GM12801 (cell line): ENCODE results near the gene SLC22A23.

ENCODE experiments used
- CTCF ChIP-seq: IDR thresholded peaks from one replicate; pipeline ENCODE4 v1.5.1; 2011; ENCODE audit warnings: control low read depth; ENCODE audit not compliant: insufficient read length; ENCODE audit errors: extremely low read depth

The SLC22A23 gene

DNA sequence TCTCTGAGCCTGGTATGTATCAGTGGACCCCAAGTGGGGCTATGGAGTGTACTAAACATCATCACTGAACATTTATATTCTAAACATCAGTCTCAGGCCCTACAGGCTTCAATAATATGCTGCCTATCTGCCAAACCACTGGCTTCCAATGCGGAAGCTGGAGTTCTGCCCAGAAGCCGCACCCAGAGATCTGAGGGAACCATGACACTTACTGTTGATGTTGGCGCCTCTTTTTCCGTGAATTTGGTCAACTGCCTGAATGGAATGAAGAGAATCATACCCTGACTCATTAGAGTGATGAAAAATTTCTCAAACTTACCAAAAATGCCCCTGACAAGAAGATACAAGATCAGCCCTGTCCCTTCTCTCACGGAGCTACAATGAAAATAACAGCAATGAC, 66.2 kb downstream of the SLC22A23 start:
- no peak for TF ChIP-seq CTCF

DNA sequence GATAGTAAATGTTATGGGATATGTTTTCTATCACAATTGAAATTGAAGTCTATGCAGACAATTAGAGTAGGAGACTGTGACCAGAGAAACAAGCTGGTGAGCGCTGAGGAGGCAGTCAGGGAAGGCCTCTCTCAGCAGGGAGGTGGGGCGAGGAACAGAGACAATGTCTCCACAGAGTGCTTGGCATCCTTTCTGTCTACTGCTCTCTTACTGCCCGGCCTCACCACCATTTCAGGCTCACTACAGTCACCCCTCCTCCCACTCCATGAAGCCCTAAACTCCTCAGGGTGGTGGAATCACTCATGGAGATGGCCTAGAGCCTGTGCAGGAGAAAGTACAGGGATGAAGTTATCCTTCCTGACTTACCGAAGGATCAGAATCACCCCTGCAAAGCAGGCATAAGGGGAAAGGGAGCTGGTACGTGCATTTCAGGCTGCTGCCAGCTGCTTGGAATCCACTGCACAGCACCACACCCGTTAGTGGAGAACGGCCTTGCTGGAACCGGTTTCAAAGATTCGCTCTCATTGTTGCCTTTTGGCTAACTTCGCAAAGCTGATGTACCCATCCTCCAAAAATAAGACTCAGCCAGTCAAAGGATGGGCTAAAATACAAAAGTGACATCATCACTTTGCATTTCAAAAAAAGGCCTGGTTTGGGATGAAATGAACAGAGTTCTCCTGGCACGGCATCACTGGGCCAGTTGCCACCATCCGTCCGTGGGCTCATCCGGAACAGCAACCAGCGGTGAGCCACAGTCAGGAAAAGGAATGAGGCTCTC, 67.3 kb downstream of the SLC22A23 start:
- TF ChIP-seq CTCF: no peak

DNA sequence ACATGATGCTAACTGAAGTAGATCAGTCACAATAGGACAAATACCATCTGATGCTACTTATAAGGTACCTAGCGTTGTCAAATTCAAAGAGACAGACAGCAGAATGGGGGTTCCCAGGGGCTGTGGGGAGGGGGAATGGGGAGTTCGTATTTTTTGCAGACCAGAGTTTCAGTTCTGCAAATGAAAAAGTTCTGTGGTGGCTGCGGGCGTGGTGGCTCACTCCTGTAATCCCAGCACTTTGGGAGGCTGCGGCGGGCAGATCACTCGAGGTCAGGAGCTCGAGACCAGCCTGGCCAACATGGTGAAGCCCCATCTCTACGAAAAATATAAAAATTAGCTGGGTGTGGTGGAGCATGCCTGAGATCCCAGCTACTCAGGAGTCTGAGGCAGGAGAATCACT, 68.1 kb downstream of the SLC22A23 start:
- no peak for TF ChIP-seq CTCF

DNA sequence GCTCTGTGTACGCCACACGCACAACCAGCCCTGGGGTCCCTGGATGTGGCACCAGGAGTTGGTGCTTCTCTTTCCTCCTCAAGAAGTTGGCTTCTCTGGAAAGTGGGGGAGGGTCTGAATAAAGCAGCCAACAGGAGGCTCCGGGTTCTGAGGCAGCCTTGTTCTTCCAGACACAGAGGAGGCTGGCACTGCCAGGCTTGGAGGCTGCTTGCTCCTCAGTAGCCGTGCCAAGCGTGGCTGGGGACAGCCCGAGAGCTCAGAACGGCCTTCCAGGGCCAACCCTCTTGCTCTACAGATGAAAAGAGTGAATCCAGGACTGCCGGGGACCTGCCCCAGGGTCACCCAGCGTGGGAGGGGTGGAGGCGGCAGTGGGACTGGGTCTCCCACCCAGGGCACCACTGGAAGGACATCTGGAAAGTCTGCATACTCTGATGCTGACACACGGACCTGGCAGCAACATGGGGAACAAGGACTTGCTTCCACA, 70.4 kb downstream of the SLC22A23 start:
- TF ChIP-seq CTCF: no peak

GRCh38 chr6:3385660-3386151, 71.1 kb downstream of the SLC22A23 start:
- TF ChIP-seq CTCF: no peak

DNA sequence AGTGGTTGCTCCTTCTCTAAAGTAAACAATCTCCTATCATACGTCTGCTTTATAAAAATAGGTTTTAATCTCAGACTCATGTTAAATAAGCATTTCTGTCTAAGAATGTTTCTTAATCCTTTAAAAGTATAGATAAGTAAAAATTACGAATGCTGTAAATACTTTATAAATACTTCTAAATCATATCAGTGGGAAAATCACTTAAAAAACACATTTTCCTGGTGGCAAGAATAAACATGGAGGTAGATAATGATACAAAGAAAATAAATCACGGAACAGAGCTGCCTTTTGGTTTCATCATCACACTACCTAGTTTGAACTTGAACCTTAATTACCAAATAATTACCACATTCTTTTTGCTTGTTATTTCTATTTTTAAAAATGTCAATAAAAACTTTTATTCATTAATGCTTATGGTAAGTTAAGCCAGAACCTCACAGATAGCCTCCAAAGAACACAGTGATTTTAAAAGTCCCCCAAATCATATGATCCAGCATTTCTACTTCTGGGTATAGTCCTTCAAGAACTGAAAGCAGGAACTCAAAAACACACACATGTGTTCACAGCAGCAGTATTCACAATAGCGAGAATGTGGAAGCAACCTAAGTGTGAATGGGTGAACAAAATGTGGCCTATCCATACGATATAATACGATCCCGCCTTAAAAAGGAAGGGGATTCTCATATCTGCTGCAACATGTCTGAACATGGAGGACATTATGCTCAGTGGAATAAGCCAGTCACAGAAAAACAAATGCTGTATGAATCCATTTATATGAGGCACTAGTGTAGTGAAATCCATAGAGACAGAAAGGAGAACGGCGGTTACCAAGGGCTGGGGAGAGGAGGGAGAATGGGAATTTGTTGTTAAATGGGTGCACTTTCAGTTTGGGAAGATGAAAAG, 72.4 kb downstream of the SLC22A23 start:
- TF ChIP-seq CTCF: no peak

DNA sequence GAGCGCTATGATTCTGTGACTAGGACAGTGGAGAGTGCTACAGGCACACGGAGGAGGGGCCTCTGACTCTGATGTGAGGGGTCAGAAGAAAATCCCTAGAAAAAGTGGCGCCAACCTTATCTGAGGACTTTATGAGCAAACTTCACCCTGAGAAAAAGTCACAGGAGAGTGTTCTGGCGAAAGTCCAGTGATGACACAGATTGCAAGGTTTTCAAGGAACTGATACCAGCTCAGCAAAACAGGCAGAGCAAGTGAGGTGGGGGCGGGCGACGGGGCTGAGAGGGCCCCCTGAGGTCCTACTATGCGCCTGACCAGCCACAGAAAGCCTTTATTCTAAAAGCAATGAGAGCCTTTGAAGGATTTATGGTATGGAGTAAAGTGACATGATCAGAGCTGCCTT, 73.3 kb downstream of the SLC22A23 start:
- no peak for TF ChIP-seq CTCF
